GM10266 (cell line): ENCODE measurements around the gene ADGRB3.

Source experiments
- DNase-seq: peaks from one replicate; pipeline ENCODE4 v3.0.0; 2012; ENCODE audit errors: extremely low spot score
- TF ChIP-seq, protein P1 (sequence below): IDR thresholded peaks from 2 replicates; pipeline ENCODE4 v1.5.1; 2012; ENCODE audit warnings: mild to moderate bottlenecking, low read depth; ENCODE audit not compliant: control insufficient read depth, insufficient read depth; ENCODE audit errors: missing control alignments

ADGRB3 gene

DNA sequence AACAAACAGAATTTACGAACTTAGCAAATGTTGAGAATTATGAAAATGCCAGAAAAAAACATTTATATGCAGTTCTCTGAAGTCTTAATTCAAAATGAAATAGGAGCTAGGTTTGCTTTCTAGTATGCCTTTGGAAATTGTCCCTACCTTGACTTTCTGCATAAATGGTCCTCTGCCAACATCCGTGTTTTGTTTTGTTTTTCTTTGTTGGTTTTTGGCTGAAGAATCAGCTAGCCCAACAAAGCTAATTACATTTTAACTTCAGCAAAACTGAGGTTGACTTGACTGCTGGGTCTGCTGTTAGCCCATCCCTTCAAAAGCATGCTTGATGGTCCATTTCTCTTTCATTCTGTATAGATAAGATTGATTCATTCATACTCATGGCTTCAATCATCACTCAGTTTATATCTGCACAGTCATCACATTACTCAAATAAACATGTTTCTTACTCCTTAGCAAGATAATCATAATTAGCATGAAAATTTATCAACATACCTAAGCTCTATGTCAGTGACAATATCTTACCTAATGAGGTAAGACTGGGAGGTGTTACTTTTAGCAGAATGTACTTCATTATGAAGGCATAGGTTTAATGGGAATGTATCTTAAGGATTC is 76.4 kb downstream of the ADGRB3 start:
- DNase-seq = no peak
- TF ChIP-seq, protein P1, sequence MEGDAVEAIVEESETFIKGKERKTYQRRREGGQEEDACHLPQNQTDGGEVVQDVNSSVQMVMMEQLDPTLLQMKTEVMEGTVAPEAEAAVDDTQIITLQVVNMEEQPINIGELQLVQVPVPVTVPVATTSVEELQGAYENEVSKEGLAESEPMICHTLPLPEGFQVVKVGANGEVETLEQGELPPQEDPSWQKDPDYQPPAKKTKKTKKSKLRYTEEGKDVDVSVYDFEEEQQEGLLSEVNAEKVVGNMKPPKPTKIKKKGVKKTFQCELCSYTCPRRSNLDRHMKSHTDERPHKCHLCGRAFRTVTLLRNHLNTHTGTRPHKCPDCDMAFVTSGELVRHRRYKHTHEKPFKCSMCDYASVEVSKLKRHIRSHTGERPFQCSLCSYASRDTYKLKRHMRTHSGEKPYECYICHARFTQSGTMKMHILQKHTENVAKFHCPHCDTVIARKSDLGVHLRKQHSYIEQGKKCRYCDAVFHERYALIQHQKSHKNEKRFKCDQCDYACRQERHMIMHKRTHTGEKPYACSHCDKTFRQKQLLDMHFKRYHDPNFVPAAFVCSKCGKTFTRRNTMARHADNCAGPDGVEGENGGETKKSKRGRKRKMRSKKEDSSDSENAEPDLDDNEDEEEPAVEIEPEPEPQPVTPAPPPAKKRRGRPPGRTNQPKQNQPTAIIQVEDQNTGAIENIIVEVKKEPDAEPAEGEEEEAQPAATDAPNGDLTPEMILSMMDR = no peak

DNA sequence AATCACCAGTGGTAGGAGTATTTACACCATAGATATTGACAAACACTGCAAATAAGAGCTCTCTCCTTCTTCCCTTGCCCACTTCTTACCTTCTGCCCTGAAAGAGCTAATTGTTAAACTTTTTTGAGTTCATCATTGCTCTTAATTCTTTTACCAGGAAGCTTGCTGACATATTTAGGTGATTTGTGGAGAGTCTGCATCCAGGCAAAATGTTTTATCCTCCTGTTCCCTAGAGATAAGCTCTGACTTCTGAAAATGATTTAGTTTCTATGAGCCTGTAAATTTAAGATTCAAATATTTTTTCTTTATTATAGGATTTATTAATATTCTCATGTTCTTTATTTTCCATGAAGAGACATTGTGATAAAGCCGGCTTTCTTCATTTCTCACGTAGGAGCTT is 81.5 kb downstream of the ADGRB3 start:
- TF ChIP-seq, protein P1 = no peak
- DNase-seq = no peak

DNA sequence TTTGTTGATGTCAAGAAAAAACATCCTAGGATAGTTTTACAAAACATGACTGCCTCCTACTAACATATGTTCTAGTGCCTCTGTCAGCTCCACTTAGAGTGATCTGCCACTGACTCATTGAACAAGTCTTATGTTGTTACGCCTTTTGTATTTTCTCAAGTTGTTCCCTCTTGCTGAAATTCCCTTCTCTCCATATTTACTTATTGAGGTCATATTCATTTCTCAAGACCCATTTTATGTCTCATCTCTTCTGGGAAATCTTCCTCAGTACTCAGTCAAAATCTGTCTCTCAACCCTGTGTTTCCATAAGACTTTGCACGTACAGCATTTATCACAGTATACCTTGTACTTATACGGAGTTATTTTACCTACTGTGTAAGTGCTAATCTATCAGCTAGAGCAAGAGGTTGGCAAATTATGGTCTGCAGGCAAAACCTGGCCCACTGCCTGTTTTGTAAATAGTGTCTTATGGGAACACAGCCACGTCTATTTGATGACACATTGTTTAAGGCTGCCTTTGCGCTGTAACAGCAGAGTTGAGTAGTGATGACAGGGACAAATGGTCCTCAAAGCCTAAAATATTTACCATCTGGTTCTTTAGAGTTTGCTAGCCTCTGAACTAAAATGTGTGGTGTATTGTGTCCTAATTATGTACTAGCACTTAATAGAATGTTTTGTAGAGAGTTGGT is 83.4 kb downstream of the ADGRB3 start:
- no peak for DNase-seq
- TF ChIP-seq, protein P1 = no peak

DNA sequence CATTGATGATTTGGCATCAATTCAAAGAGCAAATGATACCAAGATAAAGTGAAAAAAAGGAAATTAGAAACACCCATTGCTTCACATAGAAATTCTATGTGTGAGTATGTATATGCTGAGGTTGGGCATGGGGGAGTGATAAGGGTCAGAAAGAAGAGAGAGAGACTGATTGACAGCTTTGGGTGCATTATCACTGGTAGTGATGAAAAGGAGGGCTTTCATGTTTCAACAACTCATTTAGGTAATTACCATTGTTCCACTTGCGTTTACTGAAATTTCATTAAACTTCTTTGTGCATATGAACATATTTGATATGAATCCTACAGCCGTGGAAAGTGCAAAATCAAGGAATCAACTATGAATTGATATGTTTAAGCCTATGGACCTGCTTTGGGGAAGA is 84.7 kb downstream of the ADGRB3 start:
- TF ChIP-seq, protein P1 = no peak

DNA sequence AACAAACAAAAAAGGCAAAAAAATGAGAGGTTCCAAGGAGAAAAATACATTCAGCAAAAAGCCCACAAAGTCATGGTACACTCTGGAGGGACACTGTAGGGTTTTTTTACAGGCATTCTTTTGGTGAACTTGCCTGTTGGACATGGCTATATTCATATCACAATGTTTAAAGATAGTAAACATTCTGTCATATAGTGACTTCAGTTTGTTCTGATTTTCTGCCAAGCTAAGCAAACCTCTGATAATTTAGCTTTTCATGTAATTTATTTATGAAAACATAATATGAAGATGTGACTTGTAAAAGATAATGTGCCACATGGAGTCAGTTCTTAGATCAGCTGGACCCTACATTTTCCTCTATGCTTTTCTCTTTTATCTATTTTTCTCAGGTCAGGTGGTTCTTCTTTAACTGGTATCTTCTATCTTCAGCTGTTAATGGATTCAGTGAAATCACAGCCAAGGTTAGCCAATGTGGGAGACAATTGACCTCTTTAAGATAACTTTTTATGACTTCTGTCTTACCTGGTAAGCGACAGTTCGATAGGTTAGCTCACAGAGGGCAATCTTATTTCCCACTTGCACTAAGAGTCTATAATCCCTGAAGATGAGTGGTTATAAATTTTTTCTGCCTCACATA is 87.9 kb downstream of the ADGRB3 start:
- DNase-seq = no peak
- TF ChIP-seq, protein P1 = no peak

More for the DNA sequence above, 84.7 kb downstream of the ADGRB3 start:
- DNase-seq = no peak

DNA sequence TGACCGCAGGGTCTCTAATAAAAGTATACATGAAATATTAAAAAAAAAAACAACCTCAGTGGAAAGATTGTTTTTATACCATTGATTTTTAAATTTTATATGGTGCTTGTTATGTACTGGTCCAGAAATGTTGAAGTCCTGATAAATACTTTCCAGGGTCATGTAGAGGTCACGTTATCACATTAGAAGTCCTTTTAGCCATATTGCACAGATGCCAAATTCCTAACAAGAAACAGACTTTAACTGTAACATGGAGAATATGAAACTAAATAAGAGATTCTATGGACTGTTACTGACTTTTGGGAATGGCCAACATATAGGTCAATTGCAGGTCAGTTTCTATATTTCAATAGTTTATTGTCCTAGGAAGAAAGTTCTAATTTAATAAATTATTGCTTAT is 89.0 kb downstream of the ADGRB3 start:
- DNase-seq = no peak
- TF ChIP-seq, protein P1 = no peak

DNA sequence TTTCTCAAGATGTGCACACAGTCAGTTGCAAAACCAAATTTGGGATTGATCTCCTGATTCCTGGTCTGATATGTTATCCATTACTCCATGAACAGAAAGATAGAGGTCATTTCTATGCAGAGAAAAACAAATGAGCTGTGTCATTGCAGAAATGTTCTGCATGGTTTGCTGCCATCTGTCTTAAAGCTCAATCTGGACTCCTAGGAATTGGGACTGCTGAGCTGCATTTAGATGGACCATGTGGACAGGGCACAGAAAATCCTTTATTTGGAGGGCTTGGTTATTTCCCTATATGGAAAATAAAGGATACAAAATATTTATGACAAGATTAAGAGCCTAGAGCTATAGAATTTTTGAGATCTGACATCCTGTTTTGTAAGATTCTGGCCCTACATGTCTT is 91.3 kb downstream of the ADGRB3 start:
- TF ChIP-seq, protein P1 = no peak

More for the DNA sequence above, 91.3 kb downstream of the ADGRB3 start:
- DNase-seq = no peak
